ENCODE measurements around the gene KCNT1.

The KCNT1 gene

DNA sequence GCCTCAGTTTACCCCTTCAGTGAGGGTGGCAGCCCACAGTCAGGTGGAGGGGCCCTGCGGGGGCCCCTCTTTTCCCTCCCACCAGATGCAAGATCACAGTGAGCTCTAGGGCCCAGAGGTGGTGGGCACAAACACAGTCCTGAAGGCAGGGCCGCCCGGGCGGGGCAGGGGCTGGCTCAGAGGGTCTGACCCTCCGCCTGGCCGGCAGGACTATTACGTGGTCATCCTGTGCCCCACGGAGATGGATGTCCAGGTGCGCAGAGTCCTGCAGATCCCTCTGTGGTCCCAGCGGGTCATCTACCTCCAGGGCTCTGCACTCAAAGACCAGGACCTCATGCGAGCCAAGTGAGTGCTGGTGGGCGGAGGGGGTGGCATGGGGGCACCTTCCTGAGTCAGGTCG, 63.4 kb downstream of the KCNT1 start:
- DNase-seq (ENCODE audit: low spot score), result no peak

DNA sequence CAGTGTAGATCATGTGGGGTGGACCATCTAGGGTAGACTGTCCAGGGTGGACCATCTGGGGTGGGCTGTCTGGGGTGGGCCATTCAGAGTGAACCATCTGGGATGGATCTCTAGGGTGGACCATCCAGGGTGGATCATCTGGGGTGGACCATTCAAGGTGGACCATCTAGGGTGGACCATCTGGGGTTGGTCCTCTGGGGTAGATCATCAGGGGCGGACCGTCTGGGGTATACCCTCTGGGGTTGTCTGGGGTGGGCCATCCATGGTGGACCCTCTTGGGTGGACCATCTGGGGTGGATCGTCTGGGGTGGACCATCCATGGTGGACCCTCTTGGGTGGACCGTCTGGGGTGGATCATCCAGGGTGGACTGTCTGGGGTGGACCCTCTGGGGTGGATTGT, 64.3 kb downstream of the KCNT1 start:
- no peak for DNase-seq (ENCODE audit: low spot score)

DNA sequence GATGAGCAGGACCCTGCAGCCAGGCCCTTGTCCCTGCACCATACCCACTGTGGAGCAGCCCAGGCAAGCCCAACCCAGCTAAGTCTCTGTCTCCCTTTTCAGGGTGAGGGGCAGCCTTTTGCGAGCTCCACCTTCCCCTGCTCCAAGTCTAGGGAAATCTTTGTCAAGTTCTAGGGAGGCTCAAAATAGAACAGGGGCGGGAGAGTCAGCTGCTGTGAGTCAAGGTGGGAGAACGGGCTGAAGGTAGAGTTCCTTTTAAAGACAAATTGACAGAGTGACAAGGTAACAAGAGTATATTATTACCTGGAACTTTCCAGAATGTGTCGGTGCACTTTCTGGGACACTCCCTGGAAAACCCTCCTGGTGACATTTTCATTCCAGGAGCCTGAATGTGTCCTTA, 64.7 kb downstream of the KCNT1 start:
- no peak for DNase-seq (ENCODE audit: low spot score)

DNA sequence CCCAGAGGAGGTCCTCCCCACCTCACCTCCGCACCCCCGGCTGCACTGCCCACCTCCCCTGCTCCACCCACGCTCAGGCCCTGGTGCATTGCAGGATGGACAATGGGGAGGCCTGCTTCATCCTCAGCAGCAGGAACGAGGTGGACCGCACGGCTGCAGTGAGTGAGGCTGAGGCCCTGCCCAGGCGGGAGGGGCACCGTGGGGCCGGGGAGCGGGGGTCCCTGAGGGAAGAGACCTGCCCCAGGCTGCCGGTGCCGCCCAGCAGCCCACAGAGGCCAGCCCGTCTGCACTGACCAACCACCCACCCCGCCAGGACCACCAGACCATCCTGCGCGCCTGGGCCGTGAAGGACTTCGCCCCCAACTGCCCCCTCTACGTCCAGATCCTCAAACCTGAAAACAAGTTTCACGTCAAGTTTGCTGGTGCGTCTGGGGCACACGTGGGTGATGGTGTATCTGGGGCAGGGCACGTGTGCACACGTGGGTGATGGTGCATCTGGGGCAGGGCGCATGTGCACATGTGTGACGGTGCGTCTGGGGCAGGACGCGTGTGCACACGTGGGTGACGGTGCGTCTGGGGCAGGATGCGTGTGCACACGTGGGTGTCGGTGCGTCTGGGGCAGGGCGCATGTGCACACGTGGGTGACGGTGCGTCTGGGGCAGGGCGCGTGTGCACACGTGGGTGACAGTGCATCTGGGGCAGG, 66.7 kb downstream of the KCNT1 start:
- no peak for DNase-seq (ENCODE audit: low spot score)

DNA sequence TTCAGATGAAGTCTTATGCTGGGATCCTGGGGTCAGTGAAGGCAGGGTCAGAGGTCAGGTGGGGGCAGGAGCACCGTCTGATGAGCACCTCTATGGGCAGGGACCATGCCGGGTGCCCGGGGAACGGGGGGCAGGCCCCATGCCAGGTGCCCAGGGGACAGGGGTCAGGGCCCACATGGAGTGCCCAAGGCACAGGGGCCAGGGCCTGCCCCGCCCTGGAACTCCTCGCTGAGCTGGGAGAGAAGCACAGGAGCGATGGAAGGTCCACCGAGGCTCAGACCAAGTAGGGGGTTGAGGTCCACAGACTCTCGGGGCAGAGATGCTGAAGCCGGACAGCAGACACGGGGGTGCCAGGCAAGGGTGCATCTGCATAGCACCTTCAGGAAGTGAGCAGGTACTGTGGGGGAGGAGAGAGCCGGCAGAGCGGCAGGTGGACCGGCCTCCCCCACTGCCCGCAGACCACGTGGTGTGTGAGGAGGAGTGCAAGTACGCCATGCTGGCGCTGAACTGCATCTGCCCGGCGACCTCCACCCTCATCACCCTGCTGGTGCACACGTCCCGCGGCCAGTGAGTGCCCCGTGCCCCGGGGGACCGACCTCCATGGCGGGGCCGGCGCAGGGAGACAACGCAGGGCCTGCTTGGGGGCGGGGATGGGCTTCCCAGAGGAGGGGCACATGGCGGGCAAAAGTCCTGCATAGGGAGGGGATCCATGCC, 67.7 kb downstream of the KCNT1 start:
- DNase-seq (ENCODE audit: low spot score), result no peak

- DNase-seq (ENCODE audit: low spot score), result no peak
These were observed 68.2 kb downstream of the KCNT1 start for GRCh38 chr9:135770203-135770535.

DNA sequence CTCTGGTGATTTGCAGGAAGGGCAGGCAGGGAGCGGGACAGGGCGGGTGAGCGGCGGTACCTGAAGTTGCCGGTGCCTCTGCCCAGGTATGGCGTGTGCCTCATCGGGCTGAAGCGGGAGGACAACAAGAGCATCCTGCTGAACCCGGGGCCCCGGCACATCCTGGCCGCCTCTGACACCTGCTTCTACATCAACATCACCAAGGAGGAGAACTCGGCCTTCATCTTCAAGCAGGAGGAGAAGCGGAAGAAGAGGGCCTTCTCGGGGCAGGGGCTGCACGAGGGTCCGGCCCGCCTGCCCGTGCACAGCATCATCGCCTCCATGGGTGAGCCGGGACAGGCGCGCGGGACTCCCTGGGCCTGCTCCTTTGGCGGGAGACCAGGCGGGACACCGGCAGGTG, 68.8 kb downstream of the KCNT1 start:
- DNase-seq (ENCODE audit: low spot score), result no peak

DNA sequence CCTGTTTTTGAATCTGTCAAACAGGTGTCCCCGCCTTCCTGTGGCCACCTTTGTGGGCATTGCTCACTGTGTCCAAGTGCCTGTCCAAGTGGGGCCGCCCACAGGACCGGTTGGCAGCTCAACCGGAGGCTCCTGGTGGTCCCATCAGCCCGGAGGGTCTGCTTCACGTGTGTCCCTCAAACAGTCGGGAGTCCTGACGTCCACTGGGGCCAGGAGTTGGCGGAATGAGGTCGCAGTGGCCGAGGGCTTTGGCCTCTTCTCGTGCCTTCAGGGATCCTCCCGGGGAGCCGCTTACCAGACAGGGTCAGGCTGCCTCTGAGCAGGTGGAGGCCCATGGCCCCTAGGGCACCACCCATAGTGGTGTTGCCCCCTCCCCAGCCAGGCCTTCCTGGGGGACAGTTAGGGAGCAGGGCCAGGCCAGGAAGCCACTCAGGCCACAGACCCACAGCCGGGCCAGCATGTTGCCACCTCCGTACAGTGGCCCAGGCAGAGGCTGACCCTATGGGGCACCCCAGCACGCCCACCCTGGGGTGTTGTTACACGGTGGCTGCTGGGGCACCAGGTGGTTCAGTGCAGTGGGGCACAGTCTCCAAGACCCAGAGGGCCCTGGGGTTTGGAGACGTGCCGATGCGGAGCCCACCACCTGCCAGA, 69.5 kb downstream of the KCNT1 start:
- DNase-seq (ENCODE audit: low spot score), result no peak

DNA sequence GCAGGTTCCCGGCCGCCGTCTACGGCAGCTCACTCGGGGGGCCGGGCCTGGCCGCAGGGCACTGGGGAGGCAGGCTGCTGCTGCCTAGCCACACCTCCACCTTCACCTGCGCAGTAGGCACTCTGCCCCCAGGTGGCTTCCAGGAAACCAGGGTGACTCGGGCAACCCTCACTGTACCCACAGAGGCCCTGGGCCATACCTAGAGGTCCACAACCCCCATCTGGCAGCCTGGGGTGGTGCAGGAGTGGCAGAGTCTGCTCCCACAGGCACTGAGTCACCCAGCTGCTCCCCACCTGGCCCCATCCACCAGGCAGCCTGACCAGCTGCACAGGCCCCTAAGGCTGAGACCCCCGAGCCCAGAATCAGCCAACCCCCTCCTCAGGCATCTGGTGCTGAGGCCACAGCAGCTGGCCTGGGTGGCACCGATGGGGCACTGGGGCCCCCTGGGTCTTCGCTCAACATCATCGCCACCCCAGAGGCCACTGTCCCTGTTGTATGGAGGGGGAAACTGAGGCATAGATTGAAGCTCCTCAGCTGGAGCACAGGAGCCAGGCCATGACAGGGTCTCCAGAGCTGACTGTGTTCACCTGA, 70.2 kb downstream of the KCNT1 start:
- DNase-seq (ENCODE audit: low spot score), result no peak

- no peak for DNase-seq (ENCODE audit: low spot score)
These were observed 70.9 kb downstream of the KCNT1 start for GRCh38 chr9:135772702-135773493.

DNA sequence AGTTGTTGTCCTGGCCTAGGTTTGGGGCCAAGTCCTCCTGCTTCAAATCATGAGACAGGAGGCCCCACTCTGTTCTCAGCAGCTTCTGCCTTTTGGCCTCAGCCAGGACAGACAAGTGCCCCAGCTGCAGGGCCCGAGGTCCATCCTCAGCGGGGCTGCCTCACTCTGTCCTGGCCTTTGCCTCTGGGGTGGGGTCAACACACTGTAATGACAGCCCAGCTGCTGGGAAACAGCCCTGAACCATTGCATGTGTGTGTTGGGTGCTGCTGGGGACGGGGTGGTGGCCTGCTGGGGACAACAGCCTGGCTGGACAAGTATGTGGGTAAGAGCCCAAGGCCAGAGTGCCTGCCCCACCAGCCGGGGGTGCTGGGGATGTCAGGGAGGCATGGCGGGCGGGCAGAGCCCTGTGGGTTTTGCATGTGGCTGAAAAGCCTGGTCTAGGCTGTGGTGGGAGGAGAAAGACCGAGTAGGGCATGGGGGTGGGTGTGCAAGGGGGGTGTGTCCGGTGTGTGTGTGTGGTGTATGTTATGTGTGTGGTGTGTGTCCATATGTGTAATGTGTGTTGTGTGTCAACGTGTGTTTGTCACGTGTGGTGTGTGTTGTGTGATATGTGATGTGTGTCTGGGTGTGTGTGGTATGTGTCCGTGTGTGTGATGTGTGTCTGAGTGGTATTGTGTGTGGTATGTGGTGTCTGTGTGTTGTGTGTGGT, 71.7 kb downstream of the KCNT1 start:
- no peak for DNase-seq (ENCODE audit: low spot score)

DNA sequence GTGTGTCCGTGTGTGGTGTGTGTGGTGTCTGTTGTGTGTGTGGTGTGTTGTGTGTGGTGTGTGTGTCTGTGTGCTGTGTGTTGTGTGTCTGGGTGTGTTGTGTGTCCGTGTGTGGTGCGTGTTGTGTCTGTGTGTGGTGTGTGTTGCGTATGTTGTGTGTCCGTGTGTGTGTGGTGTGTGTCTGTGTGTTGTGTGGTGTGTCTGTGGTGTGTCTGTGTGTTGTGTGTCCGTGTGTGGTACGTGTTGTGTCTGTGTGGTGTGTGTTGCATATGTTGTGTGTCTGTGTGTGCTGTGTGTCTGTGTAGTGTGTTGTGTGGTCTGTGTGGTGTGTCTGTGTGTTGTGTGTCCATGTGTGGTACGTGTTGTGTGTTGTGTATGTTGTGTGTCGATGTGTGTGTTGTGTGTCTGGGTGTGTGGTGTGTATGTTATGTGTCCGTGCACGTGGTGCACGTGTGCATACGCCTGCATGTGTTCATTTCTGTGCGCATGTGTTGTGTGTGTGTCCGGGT, 72.3 kb downstream of the KCNT1 start:
- DNase-seq (ENCODE audit: low spot score), result no peak

DNA sequence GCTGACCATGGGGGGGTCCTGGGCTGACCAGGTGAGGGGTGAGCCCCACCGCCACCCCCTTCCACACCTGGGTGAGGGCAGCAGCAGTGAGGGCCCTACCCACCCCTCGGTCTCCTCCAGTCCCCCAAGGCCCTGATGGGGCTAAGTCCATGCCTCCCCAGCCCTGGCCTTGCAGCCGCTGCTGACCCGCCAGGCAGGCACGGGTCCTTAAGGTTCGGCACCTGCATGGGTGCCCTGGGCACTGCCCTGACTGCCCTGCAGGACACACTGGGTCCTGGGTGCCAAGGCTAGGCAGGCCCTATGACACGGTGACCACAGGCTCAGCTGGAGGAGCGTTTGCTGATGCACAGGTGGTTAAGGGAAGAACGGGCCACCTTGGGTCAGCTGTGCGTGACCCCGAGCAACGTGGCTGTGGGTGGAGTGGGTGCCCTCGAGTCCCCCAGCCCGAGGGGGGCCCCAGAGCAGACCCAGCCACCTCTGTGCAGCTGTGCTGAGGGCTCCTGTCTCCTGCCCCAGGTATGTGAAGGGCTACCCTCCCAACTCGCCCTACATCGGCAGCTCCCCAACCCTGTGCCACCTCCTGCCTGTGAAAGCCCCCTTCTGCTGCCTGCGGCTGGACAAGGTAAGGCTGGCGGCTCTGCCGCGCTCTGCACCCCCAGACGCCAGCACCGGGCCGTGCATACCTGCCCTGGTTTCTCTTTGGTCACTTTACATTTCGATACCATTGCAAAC, 73.0 kb downstream of the KCNT1 start:
- no peak for DNase-seq (ENCODE audit: low spot score)

DNA sequence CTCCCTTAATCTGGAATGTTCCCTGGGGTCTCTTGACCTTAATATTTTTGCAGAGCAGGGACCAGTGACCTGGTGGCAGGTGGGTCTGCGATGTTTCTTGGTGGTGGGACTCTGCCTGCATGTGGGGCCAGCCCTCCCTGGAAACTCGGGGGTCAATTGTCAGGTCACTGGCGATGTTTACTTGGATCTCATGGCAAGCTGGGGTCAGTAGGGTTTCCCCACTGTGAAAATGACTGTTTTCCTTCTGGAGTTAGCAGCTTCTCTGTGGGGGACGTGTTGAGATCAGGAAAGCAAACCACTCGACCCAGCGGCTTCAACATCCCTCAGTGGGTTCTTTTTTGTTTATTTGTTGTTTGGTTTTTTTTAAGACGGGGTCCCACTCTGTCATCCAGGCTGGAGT, 73.9 kb downstream of the KCNT1 start:
- no peak for DNase-seq (ENCODE audit: low spot score)

DNA sequence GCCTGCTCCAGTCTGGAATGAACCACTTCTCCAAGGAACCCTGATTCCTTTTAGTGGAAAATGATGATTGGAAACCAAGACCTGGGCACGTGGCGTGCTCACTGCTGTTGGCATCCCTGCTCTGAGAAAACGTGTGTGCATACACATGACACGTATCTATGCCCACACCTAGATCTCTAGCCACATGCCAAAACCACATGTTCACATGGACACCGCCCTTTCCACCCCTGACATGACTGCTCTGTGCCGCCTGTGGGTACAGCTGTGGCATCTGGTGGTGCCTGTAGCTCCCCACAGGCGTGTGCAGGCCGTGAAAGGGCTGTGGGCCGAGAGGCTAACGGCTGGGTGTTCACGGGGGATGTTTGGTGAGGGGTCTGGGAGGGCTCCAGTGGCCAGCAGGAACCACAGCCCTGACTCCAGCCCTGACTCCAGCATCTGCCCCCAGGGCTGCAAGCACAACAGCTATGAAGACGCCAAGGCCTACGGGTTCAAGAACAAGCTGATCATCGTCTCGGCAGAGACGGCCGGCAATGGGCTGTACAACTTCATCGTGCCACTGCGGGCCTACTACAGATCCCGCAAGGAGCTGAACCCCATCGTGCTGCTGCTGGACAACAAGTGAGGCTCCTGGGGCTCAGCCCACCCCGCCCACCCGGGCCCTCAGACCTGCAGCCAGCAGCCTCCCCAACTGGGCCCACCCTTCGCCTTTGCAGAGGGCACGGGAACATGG, 75.1 kb downstream of the KCNT1 start:
- no peak for DNase-seq (ENCODE audit: low spot score)

- DNase-seq (ENCODE audit: low spot score), result no peak
These were observed 75.7 kb downstream of the KCNT1 start for GRCh38 chr9:135777623-135778177.

- no peak for DNase-seq (ENCODE audit: low spot score)
These were observed 76.4 kb downstream of the KCNT1 start for GRCh38 chr9:135778421-135778820.

GRCh38 chr9:135779571-135779970, 77.6 kb downstream of the KCNT1 start:
- DNase-seq (ENCODE audit: low spot score), result no peak

DNA sequence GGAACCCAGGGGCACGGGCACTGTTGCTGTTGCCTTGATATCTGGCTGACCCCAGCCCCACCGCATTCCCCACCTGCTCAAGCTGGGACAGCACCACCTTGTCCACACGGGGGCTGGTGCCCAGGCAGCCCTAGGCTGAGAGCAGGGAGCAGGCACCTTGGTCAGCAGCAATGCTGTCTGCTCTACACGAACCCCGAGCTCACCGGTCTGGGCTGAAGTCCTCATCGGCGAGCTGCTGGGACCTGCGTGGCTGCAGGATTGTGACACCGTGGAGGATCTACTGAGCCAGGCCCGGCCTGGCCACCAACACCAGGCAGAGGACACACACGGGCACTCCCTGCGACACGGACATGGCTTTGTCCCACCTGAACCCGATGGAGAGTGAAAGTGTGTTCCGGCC, 78.1 kb downstream of the KCNT1 start:
- DNase-seq (ENCODE audit: low spot score), result no peak

DNA sequence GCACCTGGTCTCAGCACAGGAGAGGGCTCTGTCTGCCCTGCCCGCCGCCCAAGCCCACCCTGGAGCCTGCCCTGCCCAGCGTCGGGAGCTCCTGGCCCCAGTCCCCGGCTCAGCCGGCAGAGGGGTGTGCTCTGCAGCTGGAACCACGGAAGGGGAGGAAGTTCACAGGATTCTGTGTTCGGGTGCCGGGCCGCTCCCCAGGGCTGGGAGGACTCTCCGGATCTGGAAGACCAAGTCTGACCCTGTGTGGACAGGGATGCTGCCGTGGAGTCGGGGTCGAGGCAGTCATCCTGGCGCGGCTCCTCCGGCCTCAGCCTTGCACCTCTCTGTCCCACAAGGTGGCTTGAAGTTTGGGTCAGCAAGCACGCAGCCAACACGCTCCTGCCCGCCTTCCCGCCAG, 78.6 kb downstream of the KCNT1 start:
- no peak for DNase-seq (ENCODE audit: low spot score)
